ENCODE results near the gene PDZK1IP1. TPM values are rescaled to one million over a fixed set of nuclear protein-coding genes. Genes with fewer than 3 reads are reported as not detected.
A peak's percentile ranks its signal among the peaks of the same experiment; 100 is the strongest.

PDZK1IP1 gene
- total RNA-seq, 1 donor from 2014 or later: not detected

DNA sequence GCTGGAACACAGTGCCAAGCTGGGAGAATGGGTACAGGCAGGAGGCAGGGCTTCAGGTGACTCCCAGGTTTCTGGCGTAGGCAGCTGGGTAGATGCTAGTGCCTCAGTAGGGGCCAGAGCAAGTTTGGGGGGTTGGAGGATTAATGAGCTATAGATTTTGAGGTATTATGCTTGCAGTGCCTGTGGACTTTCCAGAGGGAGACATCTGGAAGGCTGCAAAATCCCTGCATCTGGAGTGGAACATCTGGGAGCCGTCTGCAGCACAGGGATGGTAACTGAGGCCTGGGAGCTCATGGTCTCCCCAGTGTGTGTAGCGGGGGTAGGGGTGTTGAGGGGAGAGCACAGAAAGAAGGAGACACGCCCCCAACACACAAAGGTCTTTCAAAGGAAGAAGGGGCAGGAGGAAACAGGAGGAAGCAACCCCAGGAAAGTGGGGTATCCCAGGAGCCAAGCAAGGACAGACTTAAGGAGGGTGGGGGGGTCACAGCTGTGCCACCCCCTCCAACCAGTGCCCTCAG, 2.2 kb upstream of the PDZK1IP1 start:
- peaks cover 6% of the 10 kb centered on the region for H3K4me1 Mint-ChIP-seq (ENCODE audit: unreplicated experiment)
- H3K36me3 Mint-ChIP-seq: no peaks in the 10 kb centered on the region
- H3K4me3 Mint-ChIP-seq: no peak overlapping the region
- peak; percentile 45 for DNase-seq (ENCODE audit: extremely low spot score, unreplicated experiment)
- TF ChIP-seq, protein P1, sequence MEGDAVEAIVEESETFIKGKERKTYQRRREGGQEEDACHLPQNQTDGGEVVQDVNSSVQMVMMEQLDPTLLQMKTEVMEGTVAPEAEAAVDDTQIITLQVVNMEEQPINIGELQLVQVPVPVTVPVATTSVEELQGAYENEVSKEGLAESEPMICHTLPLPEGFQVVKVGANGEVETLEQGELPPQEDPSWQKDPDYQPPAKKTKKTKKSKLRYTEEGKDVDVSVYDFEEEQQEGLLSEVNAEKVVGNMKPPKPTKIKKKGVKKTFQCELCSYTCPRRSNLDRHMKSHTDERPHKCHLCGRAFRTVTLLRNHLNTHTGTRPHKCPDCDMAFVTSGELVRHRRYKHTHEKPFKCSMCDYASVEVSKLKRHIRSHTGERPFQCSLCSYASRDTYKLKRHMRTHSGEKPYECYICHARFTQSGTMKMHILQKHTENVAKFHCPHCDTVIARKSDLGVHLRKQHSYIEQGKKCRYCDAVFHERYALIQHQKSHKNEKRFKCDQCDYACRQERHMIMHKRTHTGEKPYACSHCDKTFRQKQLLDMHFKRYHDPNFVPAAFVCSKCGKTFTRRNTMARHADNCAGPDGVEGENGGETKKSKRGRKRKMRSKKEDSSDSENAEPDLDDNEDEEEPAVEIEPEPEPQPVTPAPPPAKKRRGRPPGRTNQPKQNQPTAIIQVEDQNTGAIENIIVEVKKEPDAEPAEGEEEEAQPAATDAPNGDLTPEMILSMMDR (conservative IDR thresholded peaks at IDR 0.05): no peak
- peaks cover 13% of the 10 kb centered on the region for H3K27me3 Mint-ChIP-seq
- no peaks in the 10 kb centered on the region for H3K9me3 Mint-ChIP-seq
- peak overlapping the region; percentile 22 for H3K27ac Mint-ChIP-seq

DNA sequence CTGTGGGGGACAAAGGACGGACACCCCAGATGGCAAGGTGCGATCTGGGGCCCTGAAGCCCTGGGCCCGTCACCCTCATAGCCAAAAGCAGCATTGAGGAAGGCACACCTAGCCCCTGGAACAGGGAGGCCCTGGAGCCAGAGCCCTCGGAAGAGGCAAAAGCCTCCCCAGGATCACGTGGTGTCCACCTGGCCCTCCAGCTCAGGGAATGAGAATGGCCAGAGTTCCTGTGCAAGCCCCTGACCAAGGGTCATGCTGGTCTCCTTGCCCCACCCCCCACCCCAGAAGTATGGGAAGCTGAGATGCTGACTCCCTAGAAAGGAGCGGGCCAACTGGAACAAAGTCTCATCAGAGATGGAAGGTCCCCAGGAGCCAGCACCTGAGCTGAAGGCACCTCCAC, 1.0 kb upstream of the PDZK1IP1 start:
- DNase-seq (ENCODE audit: extremely low spot score, unreplicated experiment): peak; percentile 51
- no peaks in the 10 kb centered on the region for H3K36me3 Mint-ChIP-seq
- H3K9me3 Mint-ChIP-seq: no peaks in the 10 kb centered on the region
- peaks cover 6% of the 10 kb centered on the region for H3K4me1 Mint-ChIP-seq (ENCODE audit: unreplicated experiment)
- no peak overlapping the region for H3K27ac Mint-ChIP-seq
- peaks cover 13% of the 10 kb centered on the region for H3K27me3 Mint-ChIP-seq
- H3K4me3 Mint-ChIP-seq: no peak overlapping the region
- TF ChIP-seq, protein P1 (conservative IDR thresholded peaks at IDR 0.05): no peak

DNA sequence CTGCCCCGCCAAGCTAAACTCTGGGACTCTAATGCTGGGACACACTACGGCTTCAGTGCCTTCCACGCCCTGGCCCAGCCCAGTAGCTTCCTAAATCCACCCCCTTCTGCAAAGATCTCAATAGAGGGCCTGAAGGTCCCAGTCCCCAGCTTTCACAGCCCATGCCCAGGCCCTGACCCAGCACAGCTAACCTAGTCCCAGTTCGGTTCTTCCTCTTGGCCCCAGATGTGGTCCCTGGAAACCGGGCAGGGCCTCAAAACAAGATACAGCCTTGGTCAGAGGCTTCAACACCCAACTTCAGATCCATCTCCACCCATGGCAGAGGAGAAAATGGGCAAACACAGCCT, 646 bp upstream of the PDZK1IP1 start:
- H3K4me3 Mint-ChIP-seq: no peak overlapping the region
- H3K27me3 Mint-ChIP-seq: peaks cover 15% of the 10 kb centered on the region
- no peaks in the 10 kb centered on the region for H3K36me3 Mint-ChIP-seq
- H3K27ac Mint-ChIP-seq: no peak overlapping the region
- TF ChIP-seq, protein P1 (conservative IDR thresholded peaks at IDR 0.05): no peak
- no peak for DNase-seq (ENCODE audit: extremely low spot score, unreplicated experiment)
- H3K9me3 Mint-ChIP-seq: no peaks in the 10 kb centered on the region
- peaks cover 6% of the 10 kb centered on the region for H3K4me1 Mint-ChIP-seq (ENCODE audit: unreplicated experiment)

DNA sequence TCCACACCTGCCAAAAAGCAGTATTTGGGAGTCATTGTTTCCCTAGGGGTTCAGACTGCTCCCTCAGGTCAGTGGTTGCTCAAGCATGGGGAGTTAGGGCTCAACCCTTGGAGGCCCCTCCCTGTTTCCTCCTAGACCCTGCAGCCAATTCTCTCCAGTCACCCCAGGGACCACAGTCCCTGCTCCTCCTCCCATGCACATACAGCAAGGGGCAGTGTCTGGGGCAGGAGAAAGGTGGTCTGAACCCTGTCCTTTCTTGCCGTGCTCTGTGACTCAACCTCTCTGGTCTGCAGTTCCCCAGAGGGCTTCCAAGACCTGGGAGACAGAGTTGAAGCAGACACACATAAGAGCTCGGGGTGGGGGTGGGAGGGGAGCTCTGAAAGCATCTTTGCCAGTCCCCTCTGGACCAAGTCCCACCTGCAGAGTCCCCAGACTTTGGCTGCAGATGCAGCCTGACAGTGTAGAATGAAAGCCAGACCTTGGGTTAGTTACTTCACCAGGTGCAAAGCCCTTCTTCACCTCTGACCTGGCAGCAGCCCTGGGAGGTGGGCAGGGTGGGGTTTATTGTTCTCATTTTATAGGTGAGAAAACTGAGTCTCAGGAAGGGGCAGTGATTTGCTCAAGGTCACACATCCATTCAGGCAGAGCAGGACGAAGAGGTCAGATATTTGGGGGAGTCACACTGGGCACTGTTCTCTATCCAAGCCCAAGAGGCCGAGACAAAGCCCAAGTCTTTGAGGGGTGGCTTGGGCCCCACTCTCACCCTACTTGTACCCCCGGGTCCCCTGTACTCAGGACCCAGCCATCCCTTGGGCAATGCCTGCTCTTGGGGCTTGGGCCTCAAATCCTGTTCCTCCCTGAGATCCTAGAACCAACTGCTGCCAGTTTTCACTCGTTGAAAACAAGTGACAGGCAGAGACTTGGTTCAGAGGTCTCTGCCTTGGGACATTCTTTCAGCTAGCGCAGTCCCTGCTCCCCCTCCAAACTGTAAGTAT, 748 bp downstream of the PDZK1IP1 start:
- DNase-seq (ENCODE audit: extremely low spot score, unreplicated experiment): peak; percentile 27
- H3K4me3 Mint-ChIP-seq: no peak overlapping the region
- H3K36me3 Mint-ChIP-seq: no peaks in the 10 kb centered on the region
- H3K9me3 Mint-ChIP-seq: no peaks in the 10 kb centered on the region
- TF ChIP-seq, protein P1 (conservative IDR thresholded peaks at IDR 0.05): no peak
- peaks cover 12% of the 10 kb centered on the region for H3K27me3 Mint-ChIP-seq
- H3K27ac Mint-ChIP-seq: no peak overlapping the region
- H3K4me1 Mint-ChIP-seq (ENCODE audit: unreplicated experiment): peaks cover 6% of the 10 kb centered on the region

DNA sequence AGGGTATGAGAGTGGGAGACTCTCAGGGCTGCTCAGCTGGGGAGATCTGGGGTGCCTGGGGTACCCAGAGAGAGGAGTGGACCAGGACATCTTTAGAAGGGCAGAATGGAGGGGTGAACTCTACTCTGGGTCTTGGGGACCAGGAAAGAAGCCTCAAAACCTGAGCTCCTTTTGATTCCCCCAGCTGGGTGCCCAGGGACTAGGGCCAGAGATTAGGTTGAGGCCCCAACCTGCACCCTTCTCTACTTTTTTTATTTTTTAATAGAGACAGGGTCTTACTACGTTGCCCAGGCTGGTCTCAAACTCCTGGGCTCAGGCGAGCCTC, 1.9 kb downstream of the PDZK1IP1 start:
- no peaks in the 10 kb centered on the region for H3K36me3 Mint-ChIP-seq
- TF ChIP-seq, protein P1 (conservative IDR thresholded peaks at IDR 0.05): no peak
- H3K27ac Mint-ChIP-seq: no peak overlapping the region
- H3K4me3 Mint-ChIP-seq: no peak overlapping the region
- H3K27me3 Mint-ChIP-seq: peaks cover 13% of the 10 kb centered on the region
- peaks cover 3% of the 10 kb centered on the region for H3K4me1 Mint-ChIP-seq (ENCODE audit: unreplicated experiment)
- DNase-seq (ENCODE audit: extremely low spot score, unreplicated experiment): peak; percentile 51
- H3K9me3 Mint-ChIP-seq: no peaks in the 10 kb centered on the region
